Skeletal muscle satellite cell (primary cell): ENCODE measurements around the gene SMAD6.

Source experiments
- H3K27me3 ChIP-seq: 2 replicates; pipeline ENCODE4 v1.7.0; 2013; ENCODE audit warnings: low read length; ENCODE audit not compliant: control insufficient read depth, insufficient read depth
- H3K36me3 ChIP-seq: 2 replicates; pipeline ENCODE4 v1.7.0; 2013; ENCODE audit warnings: mild to moderate bottlenecking, control low read depth, low read length; ENCODE audit not compliant: insufficient read depth
- H3K4me1 ChIP-seq: 2 replicates; pipeline ENCODE4 v1.7.0; 2013; ENCODE audit warnings: low read length; ENCODE audit not compliant: control insufficient read depth, insufficient read depth
- H3K4me2 ChIP-seq: 2 replicates; pipeline ENCODE4 v1.7.0; 2013; ENCODE audit warnings: mild to moderate bottlenecking, low read length
- H3K4me3 ChIP-seq: 2 replicates; pipeline ENCODE4 v1.7.0; 2013; ENCODE audit warnings: low read length
- H3K9ac ChIP-seq: 2 replicates; pipeline ENCODE4 v1.7.0; 2013; ENCODE audit warnings: mild to moderate bottlenecking, low read depth, low read length, moderate library complexity
- H3K9me3 ChIP-seq: replicated peaks from 2 replicates; pipeline ENCODE4 v1.7.0; 2013; ENCODE audit warnings: mild to moderate bottlenecking, control low read depth, low read length

The SMAD6 gene

GRCh38 chr15:66783725-66784124, 81.7 kb downstream of the SMAD6 start:
- Histone ChIP-seq H3K36me3 (peaks cover 6% of the 10 kb centered on the region), H3K9ac (no peak overlapping the region), H3K4me2 (no peak overlapping the region), H3K27me3 (no peaks in the 10 kb centered on the region), H3K4me1 (peaks cover 20% of the 10 kb centered on the region), H3K9me3 (no peaks in the 10 kb centered on the region), H3K4me3 (no peak overlapping the region)

- H3K36me3 ChIP-seq, result peaks cover 6% of the 10 kb centered on the region
- H3K27me3 ChIP-seq, result no peaks in the 10 kb centered on the region
- no peak overlapping the region for H3K9ac ChIP-seq
- H3K4me1 ChIP-seq, result peaks cover 19% of the 10 kb centered on the region
- no peaks in the 10 kb centered on the region for H3K9me3 ChIP-seq
- H3K4me3 ChIP-seq, result no peak overlapping the region
- no peak overlapping the region for H3K4me2 ChIP-seq
These were observed 82.1 kb downstream of the SMAD6 start for GRCh38 chr15:66784174-66784573.

GRCh38 chr15:66785637-66786036, 83.6 kb downstream of the SMAD6 start:
- H3K4me3 ChIP-seq, result no peak overlapping the region
- no peaks in the 10 kb centered on the region for H3K9me3 ChIP-seq
- H3K4me2 ChIP-seq, result no peak overlapping the region
- peaks cover 6% of the 10 kb centered on the region for H3K36me3 ChIP-seq
- no peak overlapping the region for H3K9ac ChIP-seq
- peaks cover 9% of the 10 kb centered on the region for H3K4me1 ChIP-seq
- no peaks in the 10 kb centered on the region for H3K27me3 ChIP-seq

GRCh38 chr15:66786222-66786621, 84.2 kb downstream of the SMAD6 start:
- H3K9ac ChIP-seq, result no peak overlapping the region
- H3K36me3 ChIP-seq, result peaks cover 6% of the 10 kb centered on the region
- H3K9me3 ChIP-seq, result no peaks in the 10 kb centered on the region
- no peaks in the 10 kb centered on the region for H3K27me3 ChIP-seq
- no peak overlapping the region for H3K4me2 ChIP-seq
- H3K4me3 ChIP-seq, result no peak overlapping the region
- H3K4me1 ChIP-seq, result peaks cover 7% of the 10 kb centered on the region

GRCh38 chr15:66786708-66787488, 84.9 kb downstream of the SMAD6 start:
- Histone ChIP-seq H3K4me3 (no peak overlapping the region), H3K27me3 (no peaks in the 10 kb centered on the region), H3K9ac (no peak overlapping the region), H3K36me3 (peaks cover 6% of the 10 kb centered on the region), H3K4me1 (peaks cover 7% of the 10 kb centered on the region), H3K9me3 (no peaks in the 10 kb centered on the region), H3K4me2 (no peak overlapping the region)

- Histone ChIP-seq H3K36me3 (peaks cover 6% of the 10 kb centered on the region), H3K4me2 (no peak overlapping the region), H3K4me1 (peaks cover 7% of the 10 kb centered on the region), H3K9ac (no peak overlapping the region), H3K27me3 (no peaks in the 10 kb centered on the region), H3K4me3 (no peak overlapping the region), H3K9me3 (no peaks in the 10 kb centered on the region)
These were observed 85.4 kb downstream of the SMAD6 start for GRCh38 chr15:66787489-66787871.

GRCh38 chr15:66788024-66788423, 86.0 kb downstream of the SMAD6 start:
- H3K9ac ChIP-seq, result no peak overlapping the region
- H3K4me2 ChIP-seq, result no peak overlapping the region
- H3K36me3 ChIP-seq, result peaks cover 6% of the 10 kb centered on the region
- H3K4me1 ChIP-seq, result peaks cover 7% of the 10 kb centered on the region
- H3K27me3 ChIP-seq, result no peaks in the 10 kb centered on the region
- no peak overlapping the region for H3K4me3 ChIP-seq
- H3K9me3 ChIP-seq, result no peaks in the 10 kb centered on the region

- H3K4me1 ChIP-seq, result peaks cover 7% of the 10 kb centered on the region
- H3K4me3 ChIP-seq, result no peak overlapping the region
- no peaks in the 10 kb centered on the region for H3K27me3 ChIP-seq
- no peak overlapping the region for H3K4me2 ChIP-seq
- H3K36me3 ChIP-seq, result no peaks in the 10 kb centered on the region
- H3K9ac ChIP-seq, result no peak overlapping the region
- H3K9me3 ChIP-seq, result no peaks in the 10 kb centered on the region
These were observed 87.3 kb downstream of the SMAD6 start for GRCh38 chr15:66789029-66790025.

GRCh38 chr15:66795851-66796250, 93.8 kb downstream of the SMAD6 start:
- H3K27me3 ChIP-seq, result no peaks in the 10 kb centered on the region
- H3K4me1 ChIP-seq, result peaks cover 24% of the 10 kb centered on the region
- H3K4me2 ChIP-seq, result no peak overlapping the region
- no peaks in the 10 kb centered on the region for H3K9me3 ChIP-seq
- no peak overlapping the region for H3K4me3 ChIP-seq
- no peaks in the 10 kb centered on the region for H3K36me3 ChIP-seq
- no peak overlapping the region for H3K9ac ChIP-seq

GRCh38 chr15:66796343-66796742, 94.3 kb downstream of the SMAD6 start:
- H3K9me3 ChIP-seq, result no peaks in the 10 kb centered on the region
- H3K36me3 ChIP-seq, result no peaks in the 10 kb centered on the region
- H3K9ac ChIP-seq, result no peak overlapping the region
- peaks cover 26% of the 10 kb centered on the region for H3K4me1 ChIP-seq
- no peak overlapping the region for H3K4me3 ChIP-seq
- no peaks in the 10 kb centered on the region for H3K27me3 ChIP-seq
- H3K4me2 ChIP-seq, result no peak overlapping the region

- no peaks in the 10 kb centered on the region for H3K27me3 ChIP-seq
- H3K9me3 ChIP-seq, result no peaks in the 10 kb centered on the region
- no peak overlapping the region for H3K4me3 ChIP-seq
- H3K36me3 ChIP-seq, result no peaks in the 10 kb centered on the region
- H3K9ac ChIP-seq, result no peak overlapping the region
- no peak overlapping the region for H3K4me2 ChIP-seq
- H3K4me1 ChIP-seq, result peaks cover 42% of the 10 kb centered on the region
These were observed 95.9 kb downstream of the SMAD6 start for GRCh38 chr15:66797921-66798320.
